Mesendoderm (in vitro differentiated cells): ENCODE results near the gene PSMF1.
"Not testable (repeated sequence)": the region's sequence is repeated elsewhere in the genome, so short reads cannot be mapped to it uniquely, and the experiment has no call there.

Source experiments
- DNase-seq: peaks from one replicate; pipeline ENCODE4 v3.0.0; 2013
- H2AK5ac ChIP-seq: 2 replicates; pipeline ENCODE4 v1.6.1; 2013; ENCODE audit warnings: low read length, inconsistent platforms
- H2BK120ac ChIP-seq: 2 replicates; pipeline ENCODE4 v1.6.1; 2013; ENCODE audit warnings: low read depth, mild to moderate bottlenecking, low read length, moderate library complexity, mixed read lengths
- H2BK15ac ChIP-seq: replicated peaks from 2 replicates; pipeline ENCODE4 v1.6.1; 2013; ENCODE audit warnings: low read depth, mild to moderate bottlenecking, moderate library complexity
- H2BK5ac ChIP-seq: 2 replicates; pipeline ENCODE4 v1.6.1; 2013; ENCODE audit warnings: low read length, inconsistent platforms
- H3K18ac ChIP-seq: 2 replicates; pipeline ENCODE4 v1.6.1; 2013; ENCODE audit warnings: mild to moderate bottlenecking, low read length, mixed read lengths
- H3K23ac ChIP-seq: one replicate; pipeline ENCODE4 v1.6.1; 2013; ENCODE audit warnings: low read length
- H3K27ac ChIP-seq: 2 replicates; pipeline ENCODE4 v1.5.1; 2013; ENCODE audit warnings: low read depth, mild to moderate bottlenecking, inconsistent platforms, low read length, moderate library complexity
- H3K27me3 ChIP-seq: 2 replicates; pipeline ENCODE4 v1.6.1; 2013; ENCODE audit warnings: low read length, control low read depth, mild to moderate bottlenecking, inconsistent platforms; ENCODE audit not compliant: insufficient read depth, poor library complexity
- H3K36me3 ChIP-seq: 2 replicates; pipeline ENCODE4 v1.6.1; 2013; ENCODE audit warnings: low read length, inconsistent platforms; ENCODE audit not compliant: control insufficient read depth, insufficient read depth
- H3K4ac ChIP-seq: one replicate; pipeline ENCODE4 v1.6.1; 2013; ENCODE audit warnings: low read depth, mild to moderate bottlenecking, low read length, moderate library complexity
- H3K4me1 ChIP-seq: 2 replicates; pipeline ENCODE4 v1.6.1; 2013; ENCODE audit warnings: low read depth, low read length, inconsistent platforms; ENCODE audit not compliant: control insufficient read depth
- H3K4me2 ChIP-seq: 2 replicates; pipeline ENCODE4 v1.6.1; 2013; ENCODE audit warnings: low read length
- H3K4me3 ChIP-seq: 2 replicates; pipeline ENCODE4 v1.5.1; 2013; ENCODE audit warnings: mild to moderate bottlenecking, low read length
- H3K56ac ChIP-seq: one replicate; pipeline ENCODE4 v1.6.1; 2013; ENCODE audit warnings: low read length
- H3K79me1 ChIP-seq: 2 replicates; pipeline ENCODE4 v1.6.1; 2013; ENCODE audit warnings: low read length, inconsistent platforms
- H3K79me2 ChIP-seq: 2 replicates; pipeline ENCODE4 v1.6.1; 2013; ENCODE audit warnings: mild to moderate bottlenecking, low read length; ENCODE audit not compliant: control insufficient read depth, insufficient read depth
- H3K9ac ChIP-seq: 2 replicates; pipeline ENCODE4 v1.6.1; 2013; ENCODE audit warnings: low read length, inconsistent platforms
- H4K5ac ChIP-seq: one replicate; pipeline ENCODE4 v1.6.1; 2013; ENCODE audit warnings: low read length
- H4K8ac ChIP-seq: one replicate; pipeline ENCODE4 v1.6.1; 2013; ENCODE audit warnings: low read depth, mild to moderate bottlenecking, control low read depth, low read length, moderate library complexity
- WGBS: extraction: QIAGEN DNeasy Blood & Tissue Kit; methylation state at CpG from one replicate; pipeline ENCODE4 v1.1.7; 2013; ENCODE audit warnings: low lambda C conversion rate, missing lambda C conversion rate; ENCODE audit not compliant: insufficient coverage; ENCODE audit errors: extremely low coverage; 5-methylcytosine and 5-hydroxymethylcytosine counted together

Gene PSMF1

DNA sequence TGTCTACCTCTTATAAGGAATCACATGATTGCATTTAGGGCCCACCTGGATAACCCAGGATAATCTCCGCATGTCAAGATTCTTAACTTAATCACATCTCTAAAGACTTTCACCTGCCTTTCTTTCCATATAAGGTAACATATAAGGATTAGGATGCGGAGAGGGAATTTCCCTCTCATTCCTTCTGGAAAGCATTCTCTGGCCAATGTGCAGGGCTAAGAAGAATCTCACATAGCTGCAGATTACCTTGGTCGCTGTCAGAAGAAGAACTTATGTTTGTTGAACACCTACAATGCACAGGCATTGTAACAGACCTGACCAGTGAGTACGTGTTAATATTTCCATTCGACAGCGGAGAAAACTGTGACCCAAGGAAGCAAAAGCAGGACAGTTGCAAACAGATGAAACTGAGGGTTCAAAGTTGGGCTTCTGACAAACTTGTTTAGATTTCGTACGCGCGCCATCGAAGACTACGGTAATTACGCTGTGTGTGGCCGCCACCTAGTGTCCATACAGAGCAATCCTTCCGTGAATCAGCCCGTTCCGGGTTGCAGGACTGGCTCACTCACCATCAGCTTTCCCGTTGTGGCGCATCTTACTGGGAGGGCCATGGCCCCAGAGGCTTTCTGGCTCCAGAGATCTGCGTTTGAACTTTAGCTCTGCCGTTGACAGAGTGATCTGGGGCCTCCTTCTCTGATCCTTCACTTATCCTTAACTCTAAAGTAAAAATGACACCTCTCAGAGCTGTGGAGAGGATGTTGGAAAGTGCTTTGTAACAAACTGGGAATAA lies 94.4 kb downstream of the PSMF1 start:
- Histone ChIP-seq H3K4ac (no peak overlapping the region), H4K5ac (no peak overlapping the region), H3K9ac (no peak overlapping the region), H3K4me3 (no peak overlapping the region), H3K4me1 (peaks cover 3% of the 10 kb centered on the region), H2BK5ac (no peak overlapping the region), H3K18ac (no peak overlapping the region), H3K4me2 (no peak overlapping the region), H2BK120ac (no peak overlapping the region), H3K27ac (no peak overlapping the region), H3K56ac (peak overlapping the region; percentile 51), H2AK5ac (no peak overlapping the region), H3K79me1 (no peaks in the 10 kb centered on the region), H3K36me3 (no peaks in the 10 kb centered on the region), H4K8ac (no peak overlapping the region), H2BK15ac (no peak overlapping the region), H3K27me3 (no peaks in the 10 kb centered on the region), H3K79me2 (no peaks in the 10 kb centered on the region), H3K23ac (no peak overlapping the region)
- peak; percentile 85 for DNase-seq
- WGBS, result no CpG with 5 or more reads among the region's 21 CpGs

DNA sequence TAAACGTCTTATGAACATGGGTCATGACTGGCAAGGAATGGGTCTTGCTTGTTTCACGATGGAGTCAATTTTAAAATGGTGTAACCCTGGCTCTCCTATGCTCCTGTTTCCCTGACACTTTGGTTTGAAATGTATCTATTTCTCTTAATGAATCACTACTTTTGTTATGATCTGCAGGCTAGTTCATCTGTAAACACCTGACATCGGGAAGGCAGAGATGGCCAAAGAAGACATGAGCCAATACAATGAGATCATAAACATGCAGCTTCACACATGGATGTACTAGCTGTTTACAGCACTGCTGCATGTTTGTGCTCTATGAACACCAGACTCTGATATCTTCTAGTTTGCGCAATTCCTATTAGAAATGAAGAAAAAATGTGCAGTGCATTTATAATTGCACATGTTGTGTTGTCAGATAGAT lies 96.4 kb downstream of the PSMF1 start:
- Histone ChIP-seq H3K9ac (no peak overlapping the region), H3K4ac (no peak overlapping the region), H4K5ac (no peak overlapping the region), H3K4me2 (no peak overlapping the region), H2AK5ac (no peak overlapping the region), H3K36me3 (no peaks in the 10 kb centered on the region), H3K79me2 (no peaks in the 10 kb centered on the region), H2BK15ac (no peak overlapping the region), H2BK5ac (no peak overlapping the region), H4K8ac (no peak overlapping the region), H3K27me3 (no peaks in the 10 kb centered on the region), H3K4me1 (peaks cover 3% of the 10 kb centered on the region), H3K27ac (no peak overlapping the region), H3K79me1 (no peaks in the 10 kb centered on the region), H3K4me3 (no peak overlapping the region), H3K56ac (no peak overlapping the region), H2BK120ac (no peak overlapping the region), H3K23ac (no peak overlapping the region), H3K18ac (no peak overlapping the region)
- no peak for DNase-seq
- no CpG with 5 or more reads among the region's 4 CpGs for WGBS

DNA sequence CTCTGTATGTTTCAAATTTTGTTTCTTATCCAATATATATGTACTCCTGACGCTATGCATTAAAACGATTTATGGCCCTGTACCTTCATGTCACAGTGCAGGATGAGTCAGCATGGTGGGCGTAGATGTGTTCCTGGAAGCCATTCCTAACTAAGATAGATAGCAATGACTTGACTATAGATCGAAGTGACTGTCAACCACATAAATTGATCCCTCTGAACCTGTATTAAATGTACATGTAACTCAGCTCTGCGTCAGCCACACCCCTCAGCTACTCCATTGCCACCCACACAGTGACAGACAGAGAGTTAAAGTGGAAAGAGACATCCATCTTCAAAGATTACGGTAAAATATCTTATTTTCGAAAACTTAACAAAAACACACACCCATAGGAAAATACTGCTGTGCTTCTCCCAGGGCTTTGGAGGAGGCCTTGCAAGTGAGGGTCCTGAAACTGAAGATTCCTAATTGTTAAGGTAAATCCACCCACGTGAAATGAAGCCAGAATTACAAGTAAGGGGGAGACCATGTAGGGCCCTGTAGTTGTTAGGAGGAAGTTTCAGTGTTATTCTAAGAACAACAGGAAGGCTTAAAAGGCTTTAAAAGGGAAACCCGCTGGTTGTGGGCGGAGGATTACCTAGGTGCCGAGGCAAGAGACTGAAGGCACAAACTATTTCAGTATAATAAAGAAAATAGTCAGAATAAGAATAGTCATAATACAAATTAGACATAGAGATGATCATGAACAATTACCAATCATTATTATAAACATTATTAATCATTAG lies 97.2 kb downstream of the PSMF1 start:
- peaks cover 3% of the 10 kb centered on the region for H3K4me1 ChIP-seq
- WGBS, result no CpG with 5 or more reads among the region's 11 CpGs
- no peak overlapping the region for H2BK15ac ChIP-seq
- no peaks in the 10 kb centered on the region for H3K79me1 ChIP-seq
- H3K56ac ChIP-seq, result no peak overlapping the region
- no peak overlapping the region for H4K5ac ChIP-seq
- no peaks in the 10 kb centered on the region for H3K79me2 ChIP-seq
- no peaks in the 10 kb centered on the region for H3K27me3 ChIP-seq
- peak overlapping the region; percentile 16 for H3K4ac ChIP-seq
- DNase-seq, result no peak
- no peak overlapping the region for H3K4me2 ChIP-seq
- no peak overlapping the region for H4K8ac ChIP-seq
- no peak overlapping the region for H3K4me3 ChIP-seq
- no peak overlapping the region for H2BK5ac ChIP-seq
- H3K18ac ChIP-seq, result no peak overlapping the region
- H3K23ac ChIP-seq, result no peak overlapping the region
- H3K9ac ChIP-seq, result no peak overlapping the region
- H3K36me3 ChIP-seq, result no peaks in the 10 kb centered on the region
- no peak overlapping the region for H2BK120ac ChIP-seq
- no peak overlapping the region for H2AK5ac ChIP-seq
- H3K27ac ChIP-seq, result no peak overlapping the region

- not testable (repeated sequence) for H3K27me3 ChIP-seq, H3K27ac ChIP-seq, H2BK15ac ChIP-seq, H3K4ac ChIP-seq, H4K8ac ChIP-seq, H3K4me1 ChIP-seq, H2AK5ac ChIP-seq, H2BK120ac ChIP-seq, H3K9ac ChIP-seq, H3K79me2 ChIP-seq, H3K18ac ChIP-seq, H3K4me3 ChIP-seq, H3K79me1 ChIP-seq, H3K36me3 ChIP-seq, H4K5ac ChIP-seq, H3K4me2 ChIP-seq, H3K56ac ChIP-seq, H2BK5ac ChIP-seq, H3K23ac ChIP-seq, DNase-seq
- no CpG with 5 or more reads among the region's 19 CpGs for WGBS
Measured at GRCh38 chr20:1216527-1217427, 98.4 kb downstream of the PSMF1 start.
